Activated CD8-positive, alpha-beta memory T cell treated with anti-CD3 and anti-CD28 coated beads for 4 hours (primary cell): ENCODE data around the gene PDXK.

Experiments used
- DNase-seq, 2 donors: peaks; one replicate each; pipeline ENCODE4 v3.0.0-alpha.2; 2020; ENCODE audit warnings: low read depth in 2 of 2

Gene PDXK

DNA sequence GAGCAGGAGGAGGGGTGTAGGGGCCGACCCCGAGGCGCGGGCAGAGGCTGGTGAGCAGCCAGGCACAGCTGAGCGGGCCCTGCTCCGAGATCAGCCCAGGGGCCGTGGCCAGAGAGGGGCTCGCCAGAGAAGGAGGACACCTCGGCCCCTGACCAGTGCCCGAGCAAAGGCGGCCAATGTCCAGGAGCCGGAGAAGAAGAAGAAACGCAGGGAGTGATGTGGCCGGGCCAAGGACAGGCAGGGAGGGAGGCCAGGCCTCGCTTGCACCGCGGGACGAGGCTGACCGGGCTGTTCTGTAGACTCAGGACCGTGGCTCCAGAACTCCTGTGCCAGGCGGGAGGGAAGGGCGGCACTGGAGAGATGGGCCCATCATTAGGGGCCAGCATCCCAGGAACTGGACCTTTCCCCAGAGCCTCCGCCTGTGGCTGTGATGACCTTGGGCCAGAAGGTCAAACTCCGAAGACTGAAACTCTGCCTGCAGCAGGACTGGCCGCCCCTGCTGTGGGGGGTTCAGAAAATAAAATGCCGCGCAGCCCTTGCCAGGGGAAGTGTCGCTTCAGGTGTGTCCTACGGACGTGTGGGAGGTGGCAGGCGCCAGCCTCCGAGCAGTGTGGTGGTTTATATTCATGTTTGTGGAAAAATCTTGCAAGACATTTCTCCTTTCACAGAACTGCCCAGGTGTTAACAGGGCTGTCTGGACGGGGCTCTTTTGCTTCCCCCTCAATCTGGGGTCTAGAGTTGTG is 84.8 kb downstream of the PDXK start:
- no peak for DNase-seq

DNA sequence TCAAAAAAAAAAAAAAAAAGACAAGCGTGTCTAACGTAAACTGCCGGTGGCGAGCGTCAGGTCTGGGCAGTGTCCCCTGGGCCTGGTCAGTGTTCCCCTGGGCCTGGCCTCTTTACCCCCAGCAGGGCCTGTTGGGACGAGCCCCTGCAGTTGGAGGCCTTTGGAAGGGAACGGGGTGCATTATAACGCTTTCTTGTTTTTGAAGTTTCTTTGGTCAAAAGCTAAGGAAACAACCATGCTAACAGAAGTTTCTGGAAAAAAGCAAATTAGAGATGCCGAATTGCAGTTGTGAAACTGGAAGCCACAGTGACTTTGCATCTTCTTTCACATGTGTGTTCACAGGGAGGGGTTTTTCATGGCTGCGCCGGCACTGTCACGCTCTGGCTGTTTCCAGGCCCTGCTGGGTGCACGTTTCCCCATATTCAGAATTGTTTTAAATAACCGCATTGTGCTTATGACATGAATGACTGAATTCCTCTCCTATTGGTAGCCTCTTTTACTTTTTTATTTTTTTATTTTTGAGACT is 86.4 kb downstream of the PDXK start:
- DNase-seq: no peak

DNA sequence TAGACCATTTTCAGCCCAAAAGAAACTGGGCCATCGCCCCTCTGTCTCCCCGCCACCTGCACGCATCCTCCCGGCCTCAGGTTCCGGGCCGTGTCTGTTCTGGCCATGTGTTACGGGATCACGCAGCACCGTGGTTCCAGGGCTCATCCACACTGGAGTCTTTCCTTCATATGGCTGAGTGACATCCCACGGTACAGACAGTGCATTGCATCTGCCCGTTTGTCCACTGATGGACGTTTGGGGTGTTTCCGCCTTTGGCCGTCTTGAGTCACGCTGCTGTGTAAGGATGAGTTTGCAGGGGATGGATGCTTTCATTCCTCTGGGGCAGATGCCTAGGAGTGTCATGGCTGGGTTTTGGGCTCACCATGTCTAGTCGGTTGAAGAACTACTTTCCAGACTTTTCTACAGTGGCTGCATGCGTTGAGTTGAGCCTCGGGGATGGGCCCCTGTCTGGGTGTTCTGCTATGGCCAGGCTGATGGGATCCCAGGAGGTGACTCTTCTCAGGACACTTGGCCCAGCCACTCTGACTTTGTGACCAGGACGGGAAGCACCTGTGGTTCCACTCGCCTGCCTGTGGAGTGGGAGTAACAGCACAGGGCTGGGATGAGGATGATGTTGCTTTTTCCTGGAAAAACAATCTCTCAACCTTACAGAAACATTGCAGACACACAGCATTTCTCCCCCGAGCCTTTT is 87.2 kb downstream of the PDXK start:
- DNase-seq: no peak

DNA sequence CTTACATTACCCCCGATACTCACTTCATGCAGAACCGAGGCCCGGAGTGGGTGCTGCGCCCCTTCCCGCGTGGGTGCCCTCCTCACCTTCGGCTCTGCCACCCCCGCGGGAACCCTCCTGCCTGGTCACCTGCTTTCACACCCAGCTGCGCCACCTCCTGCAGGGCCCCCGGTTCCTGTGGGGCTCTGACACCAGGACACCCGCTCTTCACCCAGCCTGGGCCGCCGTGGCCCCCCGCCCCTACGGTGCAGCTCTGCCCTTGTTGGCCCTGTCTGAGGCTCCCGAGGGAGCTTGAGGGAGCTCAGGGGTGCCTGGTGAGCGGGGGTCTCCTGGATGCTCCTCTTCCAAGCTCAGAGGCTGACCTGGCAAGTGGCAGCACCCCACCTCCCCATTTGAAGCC is 89.4 kb downstream of the PDXK start:
- DNase-seq: no peak

DNA sequence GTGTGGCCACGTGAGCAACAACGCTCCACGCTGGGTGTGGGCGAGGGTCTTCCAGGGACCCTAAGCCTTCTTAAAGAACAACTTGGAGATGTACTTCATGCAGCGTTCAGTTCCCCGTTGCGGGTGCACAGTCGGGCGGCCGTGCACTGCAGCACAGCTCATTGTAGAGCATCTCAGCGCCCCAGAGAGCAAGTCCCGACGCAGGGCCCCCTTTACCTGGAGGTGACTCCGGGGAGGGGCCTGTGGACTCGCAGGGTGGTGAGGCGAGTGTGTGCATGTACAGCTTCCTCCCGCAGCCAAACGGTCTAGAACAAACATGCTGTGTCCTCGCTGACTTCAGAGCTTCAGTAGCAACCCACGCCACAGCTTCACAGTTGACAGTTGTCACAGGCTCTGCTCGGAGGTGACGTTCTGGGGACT is 89.9 kb downstream of the PDXK start:
- DNase-seq: no peak

DNA sequence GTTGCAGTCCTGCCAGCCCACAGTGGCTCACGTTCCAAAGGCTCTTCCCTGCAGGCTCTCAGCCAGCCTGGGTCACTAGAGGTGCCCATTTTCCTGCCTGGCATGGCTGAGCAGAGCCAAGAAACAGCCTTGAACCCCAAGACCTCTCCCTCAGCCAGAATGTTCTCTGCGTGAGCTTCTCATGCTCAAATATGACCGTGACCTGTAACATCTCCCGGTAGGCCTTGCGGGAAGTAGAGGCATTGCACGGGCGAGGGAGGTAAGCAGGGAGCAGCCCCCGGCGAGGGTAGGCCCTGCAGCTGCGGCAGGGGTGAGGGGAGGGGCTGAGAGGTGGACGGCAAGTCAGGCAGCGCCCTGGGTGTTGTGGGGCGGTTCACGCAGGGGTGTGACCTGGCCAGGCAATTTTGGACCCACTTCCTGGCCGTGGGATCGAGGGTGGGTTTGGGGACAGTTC is 90.4 kb downstream of the PDXK start:
- DNase-seq: no peak

DNA sequence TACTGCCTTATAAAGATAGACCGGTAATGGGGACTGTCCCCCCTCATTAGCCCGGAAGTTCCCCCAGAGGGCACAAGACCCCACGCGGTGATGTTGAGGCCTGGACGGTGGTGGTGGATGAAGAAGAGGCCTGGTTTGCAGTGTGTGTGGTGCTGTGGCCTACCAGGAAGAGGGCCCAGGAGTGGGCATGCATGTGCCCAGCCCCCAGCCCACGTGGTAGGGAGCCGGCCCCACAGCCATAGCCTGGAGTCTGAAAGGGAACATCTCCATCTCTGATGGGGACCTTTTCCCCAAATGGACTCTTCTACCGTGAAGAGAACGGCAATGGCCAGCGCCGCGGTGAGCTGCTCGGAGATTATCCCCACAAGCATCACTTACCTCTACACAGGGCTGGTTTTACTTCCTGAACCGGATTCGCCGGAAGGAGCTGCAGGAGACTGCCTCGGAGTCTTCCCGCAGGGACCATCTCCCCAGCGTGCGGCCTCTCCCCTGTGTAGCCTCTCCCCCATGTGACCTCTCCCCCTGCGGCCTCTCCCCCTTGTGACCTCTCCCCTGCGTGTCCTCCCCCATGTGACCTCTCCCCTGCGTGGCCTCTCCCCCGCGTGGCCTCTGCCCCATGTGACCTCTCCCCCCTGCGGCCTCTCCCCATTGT is 91.0 kb downstream of the PDXK start:
- DNase-seq: no peak

DNA sequence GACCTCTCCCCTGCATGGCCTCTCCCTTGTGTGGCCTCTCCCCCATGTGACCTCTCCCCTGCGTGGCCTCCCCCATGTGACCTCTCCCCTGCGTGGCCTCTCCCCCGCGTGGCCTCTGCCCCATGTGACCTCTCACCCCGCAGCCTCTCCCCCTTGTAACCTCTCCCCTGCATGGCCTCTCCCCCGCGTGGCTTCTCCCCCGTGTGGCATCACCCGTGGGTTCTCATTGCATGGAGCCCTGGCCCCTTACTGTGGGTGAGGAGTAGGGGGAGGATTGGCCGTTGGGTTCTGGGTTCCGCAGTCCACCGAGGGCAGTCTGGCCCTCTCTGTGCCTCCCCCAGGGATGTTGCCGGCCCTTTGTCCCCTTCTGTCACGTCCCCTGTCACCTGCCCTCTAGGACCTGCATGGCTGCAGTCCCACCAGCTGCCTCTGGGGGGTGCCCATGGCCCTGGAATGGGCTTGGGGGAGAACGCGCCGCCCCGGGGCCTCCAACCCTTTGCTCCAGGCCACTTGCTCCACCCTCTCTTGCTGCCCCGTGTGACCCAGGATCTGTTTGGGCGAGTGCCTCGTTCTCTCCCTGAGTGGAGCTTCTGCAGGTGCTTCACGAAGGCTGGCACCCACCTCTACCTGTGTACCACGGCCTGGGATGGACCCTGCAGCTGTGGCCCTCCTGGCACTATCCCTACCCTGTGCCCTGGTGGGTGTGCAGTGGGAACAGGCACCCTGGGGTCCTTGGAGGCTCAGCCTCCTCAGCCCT is 91.8 kb downstream of the PDXK start:
- peak; percentile 73 to 75 for DNase-seq

DNA sequence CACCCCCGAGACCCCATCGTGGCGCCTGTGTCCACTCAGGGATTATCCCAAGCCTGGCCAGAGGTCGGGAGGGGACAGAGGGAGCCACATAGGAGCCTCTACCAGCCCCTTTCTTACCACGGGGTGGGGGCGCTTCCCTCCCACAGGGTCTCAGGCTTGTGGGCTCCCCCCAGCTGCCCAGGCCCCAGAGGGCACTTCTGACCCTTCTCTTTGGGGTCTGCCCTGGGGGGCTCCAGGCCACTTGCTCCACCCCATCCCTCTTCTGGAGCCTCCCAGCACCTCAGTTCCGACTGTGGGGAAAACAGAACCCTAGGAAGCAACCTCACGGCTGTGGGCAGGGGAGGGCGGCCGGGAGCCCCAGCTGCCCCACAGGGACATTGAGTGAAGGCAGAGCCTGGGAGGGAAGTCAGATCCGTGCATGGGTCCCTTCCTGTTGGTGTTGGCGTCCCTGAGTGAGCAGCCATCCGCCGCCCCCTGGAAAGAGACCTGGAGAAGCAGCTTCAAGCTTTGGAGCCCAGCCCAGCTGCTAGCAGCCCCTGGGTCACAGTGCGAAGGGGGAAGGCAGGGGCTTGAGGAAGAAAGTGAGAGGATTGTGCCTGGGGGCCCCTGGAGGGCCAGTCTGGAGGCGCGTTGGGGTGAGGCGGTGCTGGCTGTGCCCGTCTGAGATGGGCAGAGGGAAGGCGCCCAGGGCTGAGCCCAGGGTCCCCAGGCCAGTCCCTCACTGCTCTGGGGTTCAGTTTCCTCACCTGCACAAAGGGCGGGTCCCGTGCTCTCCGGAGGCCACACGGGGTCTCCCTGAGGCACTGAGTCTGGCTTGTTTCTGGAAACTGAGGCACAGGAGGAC is 92.6 kb downstream of the PDXK start:
- no peak for DNase-seq
